K562 treated with DMSO at 1 percent for 24 hours (cell line): Measurements from ENCODE around the gene CNPY3. TPM values are rescaled to one million over a fixed set of nuclear protein-coding genes. Genes with fewer than 3 reads are reported as not detected.

Experiments used
- total RNA-seq: library from RNA; unstranded; fragments of 300-600 nt; gene quantifications from 2 replicates; pipeline ENCODE4 v1.2.3, GENCODE V29; 2022; ENCODE audit warnings: low read depth; ENCODE audit not compliant: insufficient read depth

The CNPY3 gene
- 33.9 and 34.0 TPM in 2 replicates for total RNA-seq

GRCh38 chr6:42928986-42929820 is at the start of gene CNPY3:
TSS of gene CNPY3 (plus strand) at chr6:42929480. CDS start at chr6:42929571, 91 bp downstream.

GRCh38 chr6:42915732-42916131 is 13.5 kb upstream of the CNPY3 start, which contains the start of gene PTCRA:
TSS of gene PTCRA (plus strand) at chr6:42916053. CDS start at chr6:42916070, 17 bp downstream.

GRCh38 chr6:42960243-42961019 is 31.2 kb downstream of the CNPY3 start, which contains the start of gene GNMT:
TSS of gene GNMT (plus strand) at chr6:42960754. CDS start at chr6:42960768, 14 bp downstream.

GRCh38 chr6:42978839-42979522 is 49.7 kb downstream of the CNPY3 start, which contains the start of gene PEX6:
TSS of gene PEX6 (minus strand) at chr6:42979181. CDS start at chr6:42979150, 31 bp downstream.

GRCh38 chr6:42984001-42984923 is 55.0 kb downstream of the CNPY3 start, which contains the start of gene PPP2R5D:
TSS of gene PPP2R5D (plus strand) at chr6:42984570. CDS start at chr6:42984678, 108 bp downstream.

Other genes with a start within 250 kb of the CNPY3 start
- not detected in 2 replicates for gene PRPH2, start 206.9 kb upstream of the CNPY3 start, total RNA-seq
- gene TBCC, start 183.4 kb upstream of the CNPY3 start, total RNA-seq: 53.8 and 56.4 TPM in 2 replicates
- gene BICRAL, start 147.4 kb upstream of the CNPY3 start, total RNA-seq: 5.7 and 6.3 TPM in 2 replicates
- 85.4 and 87.5 TPM in 2 replicates for gene RPL7L1, start 49.9 kb upstream of the CNPY3 start, total RNA-seq
- not detected in 2 replicates for gene PTCRA, start 13.4 kb upstream of the CNPY3 start, total RNA-seq
- not detected in 2 replicates for gene GNMT, start 31.3 kb downstream of the CNPY3 start, total RNA-seq
- 65.7 and 67.2 TPM in 2 replicates for gene PEX6, start 49.7 kb downstream of the CNPY3 start, total RNA-seq
- gene PPP2R5D, start 55.1 kb downstream of the CNPY3 start, total RNA-seq: 59.4 and 61.1 TPM in 2 replicates
- gene MEA1, start 84.5 kb downstream of the CNPY3 start, total RNA-seq: 111 and 113 TPM in 2 replicates
- 218 and 222 TPM in 2 replicates for gene KLHDC3, start 84.8 kb downstream of the CNPY3 start, total RNA-seq
- gene RRP36, start 92.1 kb downstream of the CNPY3 start, total RNA-seq: 101 and 112 TPM in 2 replicates
- 47.9 and 48.5 TPM in 2 replicates for gene CUL7, start 124.4 kb downstream of the CNPY3 start, total RNA-seq
- gene MRPL2, start 130.0 kb downstream of the CNPY3 start, total RNA-seq: 128 and 144 TPM in 2 replicates
- gene KLC4, start 130.2 kb downstream of the CNPY3 start, total RNA-seq: 38.1 and 46.4 TPM in 2 replicates
- gene PTK7, start 146.8 kb downstream of the CNPY3 start, total RNA-seq: 15.6 TPM in 2 replicates
- 39.2 and 40.6 TPM in 2 replicates for gene SRF, start 241.8 kb downstream of the CNPY3 start, total RNA-seq